HEK293T (cell line): ENCODE data around the gene COLQ.

Experiments used
- CTCF ChIA-PET: fragments of 350-600 bp; formaldehyde crosslinking; extraction: SDS; loops from one replicate; lab custom pipeline; 2021; ENCODE audit warnings: antibody characterized with exemption, inconsistent platforms; lab: Yijun Ruan, JAX
- POLR2A ChIA-PET: fragments of 350-600 bp; formaldehyde crosslinking; extraction: SDS; loops from one replicate; lab custom pipeline; 2020; ENCODE audit warnings: antibody characterized with exemption, inconsistent platforms; lab: Yijun Ruan, JAX
- DNase-seq: peaks from one replicate; pipeline ENCODE4 v3.0.0; 2012; ENCODE audit warnings: mixed read lengths; ENCODE audit errors: extremely low spot score
- ARNT ChIP-seq: fragments of 450-650 bp; IDR thresholded peaks from 2 replicates; pipeline ENCODE4 v1.6.1; 2017; ENCODE audit warnings: mild to moderate bottlenecking
- BHLHE40 ChIP-seq: fragments of 450-650 bp; IDR thresholded peaks from 2 replicates; pipeline ENCODE4 v1.6.1; 2016; ENCODE audit warnings: mild to moderate bottlenecking, moderate library complexity, borderline replicate concordance
- CTBP1 ChIP-seq: fragments of 450-650 bp; IDR thresholded peaks from 2 replicates; pipeline ENCODE4 v1.6.1; 2016; ENCODE audit warnings: borderline replicate concordance
- ELF4 ChIP-seq: fragments of 450-650 bp; IDR thresholded peaks from 2 replicates; pipeline ENCODE4 v1.6.1; 2017; ENCODE audit warnings: antibody characterized with exemption
- FOXA1 ChIP-seq: fragments of 450-650 bp; IDR thresholded peaks from 2 replicates; pipeline ENCODE4 v1.6.1; 2016; ENCODE audit warnings: mild to moderate bottlenecking
- FOXK2 ChIP-seq: fragments of 450-650 bp; IDR thresholded peaks from 2 replicates; pipeline ENCODE4 v1.6.1; 2016; ENCODE audit warnings: mild to moderate bottlenecking
- FOXM1 ChIP-seq: fragments of 450-650 bp; IDR thresholded peaks from 2 replicates; pipeline ENCODE4 v1.6.1; 2017; ENCODE audit warnings: mild to moderate bottlenecking, borderline replicate concordance
- HDGF ChIP-seq: fragments of 450-650 bp; IDR thresholded peaks from 2 replicates; pipeline ENCODE4 v1.6.1; 2017; ENCODE audit warnings: antibody characterized with exemption, borderline replicate concordance
- L3MBTL2 ChIP-seq: fragments of 450-650 bp; conservative IDR thresholded peaks from 2 replicates; pipeline ENCODE4 v1.6.1; 2016; ENCODE audit warnings: mild to moderate bottlenecking
- LEF1 ChIP-seq: fragments of 450-650 bp; IDR thresholded peaks from 2 replicates; pipeline ENCODE4 v1.6.1; 2017; ENCODE audit warnings: mild to moderate bottlenecking, borderline replicate concordance
- NFRKB ChIP-seq: fragments of 450-650 bp; IDR thresholded peaks from 2 replicates; pipeline ENCODE4 v1.6.1; 2016; ENCODE audit warnings: mild to moderate bottlenecking, moderate library complexity
- PKNOX1 ChIP-seq: fragments of 450-650 bp; IDR thresholded peaks from 2 replicates; pipeline ENCODE4 v1.6.1; 2016
- SP1 ChIP-seq: fragments of 450-650 bp; IDR thresholded peaks from 2 replicates; pipeline ENCODE4 v1.6.1; 2017
- SUZ12 ChIP-seq: fragments of 450-650 bp; IDR thresholded peaks from 2 replicates; pipeline ENCODE4 v1.6.1; 2016; ENCODE audit warnings: mild to moderate bottlenecking
- TARDBP ChIP-seq: fragments of 450-650 bp; IDR thresholded peaks from 2 replicates; pipeline ENCODE4 v1.6.1; 2016
- ZNF384 ChIP-seq: fragments of 450-650 bp; IDR thresholded peaks from 2 replicates; pipeline ENCODE4 v1.6.1; 2016

The COLQ gene

GRCh38 chr3:15456321-15456720, 65.2 kb downstream of the COLQ start:
- CTCF ChIA-PET: interaction anchor here (0.6 to 1.5 kb wide), 2 partner anchors 10 to 251 kb away, joined by 3 read pairs; no protein-coding TSS in a partner anchor
- POLR2A ChIA-PET: no interaction called here
- TF ChIP-seq NFRKB: no peak
- TF ChIP-seq TARDBP: no peak
- no peak for TF ChIP-seq SUZ12
- no peak for TF ChIP-seq ELF4
- no peak for TF ChIP-seq BHLHE40
- TF ChIP-seq L3MBTL2: no peak
- TF ChIP-seq FOXK2: no peak
- no peak for TF ChIP-seq LEF1
- TF ChIP-seq ZNF384: no peak

GRCh38 chr3:15455756-15456155, 65.8 kb downstream of the COLQ start:
- ChIA-PET POLR2A (no interaction called here), CTCF (interaction anchor here (0.6 kb wide), 1 partner anchor 250 kb away, joined by 3 read pairs; no protein-coding TSS in a partner anchor)
- no peak for DNase-seq
- TF ChIP-seq FOXA1 (no peak), ARNT (no peak), ZNF384 (no peak), HDGF (no peak), BHLHE40 (no peak), TARDBP (no peak), CTBP1 (no peak), SUZ12 (no peak), FOXM1 (no peak), ELF4 (no peak), LEF1 (no peak), NFRKB (no peak), L3MBTL2 (no peak), SP1 (no peak), PKNOX1 (no peak), FOXK2 (no peak)

More at GRCh38 chr3:15456321-15456720, 65.2 kb downstream of the COLQ start:
- no peak for DNase-seq

GRCh38 chr3:15454965-15455364, 66.5 kb downstream of the COLQ start:
- TF ChIP-seq L3MBTL2: no peak
- no peak for TF ChIP-seq ARNT
- ChIA-PET POLR2A (no interaction called here), CTCF (no interaction called here)
- DNase-seq: no peak

GRCh38 chr3:15453991-15454625, 67.4 kb downstream of the COLQ start:
- ChIA-PET CTCF (no interaction called here), POLR2A (no interaction called here)
- no peak for TF ChIP-seq LEF1
- no peak for TF ChIP-seq FOXA1
- no peak for TF ChIP-seq CTBP1
- TF ChIP-seq ELF4: no peak
- TF ChIP-seq TARDBP: no peak
- TF ChIP-seq FOXM1: no peak
- no peak for TF ChIP-seq ARNT
- no peak for TF ChIP-seq BHLHE40
- no peak for DNase-seq

GRCh38 chr3:15453501-15453900, 68.0 kb downstream of the COLQ start:
- POLR2A ChIA-PET: no interaction called here
- TF ChIP-seq SP1: no peak
- TF ChIP-seq ARNT: no peak
- TF ChIP-seq L3MBTL2: no peak
- TF ChIP-seq FOXA1: no peak
- TF ChIP-seq CTBP1: no peak
- TF ChIP-seq TARDBP: no peak
- TF ChIP-seq HDGF: no peak
- no peak for TF ChIP-seq BHLHE40
- no peak for TF ChIP-seq FOXK2
- no peak for TF ChIP-seq ZNF384
- TF ChIP-seq PKNOX1: no peak
- TF ChIP-seq SUZ12: no peak
- no peak for TF ChIP-seq LEF1
- no peak for TF ChIP-seq FOXM1
- no peak for TF ChIP-seq NFRKB
- no peak for DNase-seq
- CTCF ChIA-PET: no interaction called here

GRCh38 chr3:15452961-15453360, 68.5 kb downstream of the COLQ start:
- TF ChIP-seq FOXK2 (no peak), L3MBTL2 (no peak), BHLHE40 (no peak)
- CTCF ChIA-PET: no interaction called here
- no peak for DNase-seq
- POLR2A ChIA-PET: no interaction called here

- no peak for DNase-seq
- ChIA-PET CTCF (no interaction called here), POLR2A (no interaction called here)
- no peak for TF ChIP-seq FOXM1
- TF ChIP-seq SP1: no peak
Observed at GRCh38 chr3:15452156-15452555, 69.3 kb downstream of the COLQ start.
